GM12873 (cell line): Measurements from ENCODE around the gene CTLA4.

Experiments used
- TF ChIP-seq, protein P1 (sequence below): IDR thresholded peaks from 2 replicates; pipeline ENCODE4 v1.5.1; 2012; ENCODE audit warnings: low read depth, mild to moderate bottlenecking, moderate library complexity, low read length, control low read depth; ENCODE audit not compliant: insufficient read depth; ENCODE audit errors: missing control alignments

CTLA4 gene

DNA sequence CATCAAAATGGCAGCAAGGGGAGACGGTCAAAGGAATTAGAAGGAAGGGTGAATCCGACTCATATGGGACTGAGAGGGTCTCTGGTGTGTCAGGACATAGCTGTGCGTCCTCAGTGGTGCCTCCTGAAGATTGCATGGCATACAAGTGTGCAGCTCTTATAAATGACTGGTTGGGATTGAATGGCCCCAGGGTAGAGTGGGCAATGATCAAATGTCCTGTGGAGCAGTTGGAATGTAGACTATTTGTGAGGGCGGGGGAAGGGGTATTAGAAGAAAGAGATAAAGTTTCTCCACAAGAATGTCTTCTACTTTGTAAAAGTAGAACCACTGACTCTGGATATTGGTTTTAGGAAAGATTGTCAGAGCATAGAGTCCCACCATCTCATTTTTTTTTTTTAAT lies 24.6 kb downstream of the CTLA4 start:
- TF ChIP-seq, protein P1, sequence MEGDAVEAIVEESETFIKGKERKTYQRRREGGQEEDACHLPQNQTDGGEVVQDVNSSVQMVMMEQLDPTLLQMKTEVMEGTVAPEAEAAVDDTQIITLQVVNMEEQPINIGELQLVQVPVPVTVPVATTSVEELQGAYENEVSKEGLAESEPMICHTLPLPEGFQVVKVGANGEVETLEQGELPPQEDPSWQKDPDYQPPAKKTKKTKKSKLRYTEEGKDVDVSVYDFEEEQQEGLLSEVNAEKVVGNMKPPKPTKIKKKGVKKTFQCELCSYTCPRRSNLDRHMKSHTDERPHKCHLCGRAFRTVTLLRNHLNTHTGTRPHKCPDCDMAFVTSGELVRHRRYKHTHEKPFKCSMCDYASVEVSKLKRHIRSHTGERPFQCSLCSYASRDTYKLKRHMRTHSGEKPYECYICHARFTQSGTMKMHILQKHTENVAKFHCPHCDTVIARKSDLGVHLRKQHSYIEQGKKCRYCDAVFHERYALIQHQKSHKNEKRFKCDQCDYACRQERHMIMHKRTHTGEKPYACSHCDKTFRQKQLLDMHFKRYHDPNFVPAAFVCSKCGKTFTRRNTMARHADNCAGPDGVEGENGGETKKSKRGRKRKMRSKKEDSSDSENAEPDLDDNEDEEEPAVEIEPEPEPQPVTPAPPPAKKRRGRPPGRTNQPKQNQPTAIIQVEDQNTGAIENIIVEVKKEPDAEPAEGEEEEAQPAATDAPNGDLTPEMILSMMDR: no peak

DNA sequence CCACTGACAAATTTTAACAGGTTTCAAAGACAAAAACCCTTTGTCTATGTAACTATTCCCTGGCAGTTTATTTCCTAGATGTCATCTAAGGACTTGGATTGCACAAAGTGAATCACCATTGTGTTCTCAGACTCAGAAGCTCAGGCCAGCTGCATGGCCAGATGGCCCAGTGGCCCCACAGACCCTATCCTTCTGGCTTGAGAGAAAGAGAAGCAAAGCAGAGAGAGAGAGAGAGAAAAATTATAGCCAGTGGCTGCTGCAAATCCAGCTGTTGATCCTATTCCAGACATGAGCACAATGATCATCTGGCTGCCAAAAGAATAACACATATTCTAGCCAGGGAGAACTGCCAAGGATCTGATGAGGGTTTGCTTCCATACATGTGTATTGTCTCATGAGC lies 25.8 kb downstream of the CTLA4 start:
- TF ChIP-seq, protein P1: no peak

DNA sequence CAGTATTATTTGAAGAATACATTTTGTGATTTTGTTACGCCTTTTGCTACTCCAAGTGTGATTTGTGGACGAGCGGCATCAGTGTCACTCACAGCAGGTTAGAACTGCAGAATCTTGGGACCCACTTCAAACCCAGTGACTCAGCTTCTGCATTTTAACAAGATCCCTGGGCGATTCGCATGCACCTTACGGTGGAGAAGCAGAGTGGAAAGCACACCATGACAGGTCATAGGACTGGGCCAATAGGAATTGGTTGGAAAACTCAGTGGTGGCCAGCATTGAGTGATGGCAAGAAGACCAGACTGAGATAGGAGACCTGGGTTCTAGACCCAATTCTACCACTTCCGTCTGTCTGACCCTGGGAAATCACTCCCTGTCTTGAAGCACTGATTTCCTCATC lies 26.3 kb downstream of the CTLA4 start:
- TF ChIP-seq, protein P1: no peak

DNA sequence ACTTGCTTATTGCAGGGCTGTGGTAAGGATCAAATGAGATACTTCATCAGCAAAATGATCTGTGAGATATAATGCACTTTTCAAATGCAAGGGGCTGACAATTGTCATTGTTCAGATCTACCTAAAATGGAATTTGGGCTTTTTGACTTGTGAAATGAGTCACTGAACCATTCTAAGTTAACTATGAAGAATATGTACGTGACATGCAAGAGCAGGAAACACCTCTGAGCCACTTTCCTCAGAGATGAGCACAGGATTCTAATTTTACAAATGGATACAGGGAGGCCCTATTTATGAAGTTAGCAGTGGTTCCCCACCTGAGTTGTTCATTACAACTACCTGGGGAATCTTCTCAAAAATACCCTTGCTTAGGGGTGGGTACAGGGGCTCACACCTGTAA lies 26.7 kb downstream of the CTLA4 start:
- TF ChIP-seq, protein P1: no peak

DNA sequence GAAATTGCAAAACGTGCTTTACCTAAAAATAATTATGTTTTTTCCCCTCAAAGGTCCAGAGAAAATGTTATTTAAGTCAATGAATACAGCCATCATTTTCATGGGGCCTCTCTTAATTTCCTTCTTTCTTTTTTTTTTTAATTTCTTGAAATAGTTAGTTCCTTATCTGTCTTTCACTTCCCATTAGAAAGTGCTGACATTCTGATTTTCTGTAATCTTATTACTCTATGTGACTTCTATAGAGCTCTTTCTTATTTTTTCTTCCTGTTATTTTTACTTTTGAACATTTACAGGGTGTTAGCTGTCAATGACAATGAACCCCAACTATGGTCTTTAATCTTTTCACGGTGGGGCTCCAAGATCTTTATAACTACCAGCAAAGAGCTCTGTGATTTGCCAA lies 30.0 kb downstream of the CTLA4 start:
- TF ChIP-seq, protein P1: no peak

DNA sequence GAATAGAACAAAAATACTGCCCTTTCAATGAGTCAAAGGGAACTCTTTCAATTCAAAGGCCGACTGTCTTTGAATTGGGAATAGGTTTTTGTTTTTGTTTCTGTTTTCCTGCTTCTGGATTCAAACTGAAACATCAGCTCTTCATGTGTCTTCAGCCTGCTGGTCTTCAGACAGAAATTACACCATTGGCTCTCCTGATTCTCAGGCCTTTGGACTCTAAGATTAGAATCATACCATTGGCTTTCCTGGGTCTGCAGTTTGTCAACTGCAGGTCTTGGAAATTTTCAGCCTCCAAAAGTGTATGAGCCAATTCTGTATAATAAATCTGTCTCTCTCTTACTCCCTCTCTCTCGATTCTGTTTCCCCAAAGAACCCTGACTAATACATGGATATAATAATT lies 31.1 kb downstream of the CTLA4 start:
- TF ChIP-seq, protein P1: no peak

DNA sequence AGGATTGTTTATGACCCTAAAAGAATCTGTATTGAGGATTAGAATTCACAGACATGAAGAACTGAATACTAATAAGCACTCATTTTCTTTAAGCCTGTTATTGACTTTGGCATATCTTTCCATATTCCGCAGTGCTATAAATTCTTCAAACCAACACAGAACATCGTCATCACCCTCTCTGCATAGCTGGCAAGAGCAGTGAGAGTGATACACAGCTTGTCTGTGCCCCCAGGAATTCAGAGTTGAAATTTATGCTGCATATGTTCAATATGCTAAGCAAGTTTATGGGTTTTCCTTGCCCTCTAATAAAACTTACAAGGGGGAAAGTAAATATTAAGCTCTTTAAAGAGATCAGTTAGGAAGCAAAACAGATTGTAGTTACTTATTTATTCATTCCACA lies 32.7 kb downstream of the CTLA4 start:
- TF ChIP-seq, protein P1: no peak
